ENCODE measurements around the gene CD38.
"Not testable (repeated sequence)": the region's sequence is repeated elsewhere in the genome, so short reads cannot be mapped to it uniquely, and the experiment has no call there.

CD38 gene

DNA sequence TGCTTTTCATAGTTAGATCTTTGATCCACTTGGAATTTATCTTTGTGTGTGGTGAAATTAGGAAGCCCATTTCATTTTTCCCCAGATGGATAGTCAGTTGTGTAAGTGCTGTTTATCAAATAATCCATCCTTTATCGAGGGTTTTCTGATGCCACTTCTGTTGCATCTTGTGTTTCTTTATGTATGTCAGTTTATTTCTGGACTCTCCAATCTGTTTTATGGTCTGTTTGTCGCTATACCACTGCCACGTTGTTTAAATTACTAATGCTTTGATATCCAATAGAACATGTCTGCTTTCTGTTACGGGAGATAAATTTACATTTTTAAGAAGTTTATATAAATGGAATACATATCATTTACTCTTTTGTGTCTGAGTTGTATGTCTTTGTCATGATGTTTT, 21.0 kb downstream of the CD38 start:
- H3K4me3 ChIP-seq (ENCODE audit: low read depth, low read length), result no peak overlapping the region
- DNase-seq, result no peak
- no peaks in the 10 kb centered on the region for H3K9me3 ChIP-seq
- no peaks in the 10 kb centered on the region for H3K4me1 ChIP-seq
- TF ChIP-seq, protein P1, sequence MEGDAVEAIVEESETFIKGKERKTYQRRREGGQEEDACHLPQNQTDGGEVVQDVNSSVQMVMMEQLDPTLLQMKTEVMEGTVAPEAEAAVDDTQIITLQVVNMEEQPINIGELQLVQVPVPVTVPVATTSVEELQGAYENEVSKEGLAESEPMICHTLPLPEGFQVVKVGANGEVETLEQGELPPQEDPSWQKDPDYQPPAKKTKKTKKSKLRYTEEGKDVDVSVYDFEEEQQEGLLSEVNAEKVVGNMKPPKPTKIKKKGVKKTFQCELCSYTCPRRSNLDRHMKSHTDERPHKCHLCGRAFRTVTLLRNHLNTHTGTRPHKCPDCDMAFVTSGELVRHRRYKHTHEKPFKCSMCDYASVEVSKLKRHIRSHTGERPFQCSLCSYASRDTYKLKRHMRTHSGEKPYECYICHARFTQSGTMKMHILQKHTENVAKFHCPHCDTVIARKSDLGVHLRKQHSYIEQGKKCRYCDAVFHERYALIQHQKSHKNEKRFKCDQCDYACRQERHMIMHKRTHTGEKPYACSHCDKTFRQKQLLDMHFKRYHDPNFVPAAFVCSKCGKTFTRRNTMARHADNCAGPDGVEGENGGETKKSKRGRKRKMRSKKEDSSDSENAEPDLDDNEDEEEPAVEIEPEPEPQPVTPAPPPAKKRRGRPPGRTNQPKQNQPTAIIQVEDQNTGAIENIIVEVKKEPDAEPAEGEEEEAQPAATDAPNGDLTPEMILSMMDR (IDR thresholded peaks at IDR 0.05; ENCODE audit: low read depth, low read length), result no peak
- H3K27me3 ChIP-seq, result peaks cover 13% of the 10 kb centered on the region
- H3K36me3 ChIP-seq, result no peaks in the 10 kb centered on the region

DNA sequence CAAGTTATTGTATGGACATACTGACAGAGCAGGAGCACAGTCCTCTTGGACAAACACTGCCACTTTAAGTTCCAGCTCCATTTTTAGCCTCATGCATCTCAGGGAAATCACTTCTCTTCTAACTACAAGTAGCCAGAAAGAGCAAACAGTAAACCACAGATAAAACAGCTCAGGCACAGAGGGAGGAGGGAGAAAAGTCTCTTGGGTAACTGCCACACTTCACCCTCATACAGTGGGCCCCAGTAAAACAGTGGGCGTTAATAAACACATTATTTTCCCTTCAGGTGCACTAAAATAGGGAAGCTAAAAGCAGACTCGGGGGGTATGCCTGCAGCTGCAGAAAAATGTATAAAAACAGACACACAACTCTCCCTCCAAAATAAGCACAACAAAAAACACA, 21.6 kb downstream of the CD38 start:
- no peaks in the 10 kb centered on the region for H3K9me3 ChIP-seq
- no peaks in the 10 kb centered on the region for H3K4me1 ChIP-seq
- no peak overlapping the region for H3K4me3 ChIP-seq (ENCODE audit: low read depth, low read length)
- TF ChIP-seq, protein P1 (IDR thresholded peaks at IDR 0.05; ENCODE audit: low read depth, low read length), result no peak
- DNase-seq, result no peak
- peaks cover 13% of the 10 kb centered on the region for H3K27me3 ChIP-seq
- H3K36me3 ChIP-seq, result no peaks in the 10 kb centered on the region

DNA sequence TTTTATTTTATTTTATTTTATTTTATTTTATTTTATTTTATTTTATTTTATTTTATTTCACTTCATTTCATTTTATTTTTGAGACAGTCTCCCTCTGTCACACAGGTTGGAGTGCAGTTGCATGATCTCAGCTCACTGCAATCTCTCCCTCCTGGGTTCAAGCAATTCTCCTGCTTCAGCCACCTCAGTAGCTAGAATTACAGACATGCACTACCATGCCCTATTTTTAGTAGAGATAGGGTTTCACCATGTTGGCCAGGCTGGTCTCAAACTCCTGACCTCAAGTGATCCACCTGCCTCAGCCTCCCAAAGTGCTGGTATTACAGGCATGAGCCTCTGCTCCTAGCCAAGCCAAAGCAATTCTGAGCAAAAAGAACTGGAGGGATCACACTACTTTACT, 24.4 kb downstream of the CD38 start:
- H3K4me1 ChIP-seq; H3K27me3 ChIP-seq; H3K4me3 ChIP-seq (ENCODE audit: low read depth, low read length); DNase-seq; H3K36me3 ChIP-seq; H3K9me3 ChIP-seq: not testable (repeated sequence)

DNA sequence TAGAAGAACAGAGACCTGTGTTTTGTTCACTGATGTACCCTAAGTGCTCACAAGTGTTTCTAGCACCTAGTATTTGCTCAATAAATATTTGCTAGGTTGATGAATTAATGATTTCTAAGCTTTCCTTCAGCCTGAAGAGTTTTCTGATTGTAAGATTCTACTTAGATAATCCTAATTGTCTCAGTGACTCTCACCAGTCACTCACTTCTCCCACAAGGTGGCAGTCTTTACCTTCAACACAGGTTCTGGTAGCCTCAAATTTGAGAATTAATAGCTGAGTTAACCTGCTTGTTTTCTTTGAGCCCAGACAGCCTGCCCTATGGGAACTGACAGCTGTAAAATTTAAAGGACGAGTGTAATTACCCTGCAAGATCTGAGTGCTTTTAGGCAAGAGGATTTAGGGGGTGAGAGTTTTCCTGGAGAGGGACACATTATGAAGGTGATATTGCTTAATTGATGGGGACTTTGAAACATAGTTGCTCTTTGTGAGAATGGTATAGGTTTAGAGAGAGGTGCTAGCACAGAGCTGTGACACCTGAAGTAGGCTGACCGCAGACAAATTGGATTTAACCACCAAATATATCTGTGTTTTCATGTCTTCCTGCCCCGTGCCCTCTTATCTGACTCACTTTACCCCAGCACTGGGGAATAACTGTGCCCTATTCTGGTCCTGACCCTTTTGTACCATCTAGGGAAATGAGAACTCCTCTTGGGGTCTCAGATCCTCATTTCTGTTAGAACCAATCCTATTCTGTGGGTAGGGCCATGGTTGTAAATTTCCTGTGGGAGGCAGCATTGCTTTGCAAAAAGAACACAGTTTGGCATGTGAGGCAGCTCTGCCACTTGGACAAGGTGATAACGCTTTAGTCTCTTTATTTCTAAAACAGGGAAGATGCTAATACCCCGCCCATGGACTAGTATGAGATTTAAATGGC, 27.7 kb downstream of the CD38 start:
- Histone ChIP-seq H3K9me3 (no peaks in the 10 kb centered on the region), H3K4me1 (no peaks in the 10 kb centered on the region), H3K4me3 (ENCODE audit: low read depth, low read length) (no peak overlapping the region), H3K36me3 (no peaks in the 10 kb centered on the region), H3K27me3 (no peaks in the 10 kb centered on the region; the same call in none of the 2 replicates)
- TF ChIP-seq, protein P1 (IDR thresholded peaks at IDR 0.05; ENCODE audit: low read depth, low read length), result peak; percentile 85
- peak; percentile 45 for DNase-seq

DNA sequence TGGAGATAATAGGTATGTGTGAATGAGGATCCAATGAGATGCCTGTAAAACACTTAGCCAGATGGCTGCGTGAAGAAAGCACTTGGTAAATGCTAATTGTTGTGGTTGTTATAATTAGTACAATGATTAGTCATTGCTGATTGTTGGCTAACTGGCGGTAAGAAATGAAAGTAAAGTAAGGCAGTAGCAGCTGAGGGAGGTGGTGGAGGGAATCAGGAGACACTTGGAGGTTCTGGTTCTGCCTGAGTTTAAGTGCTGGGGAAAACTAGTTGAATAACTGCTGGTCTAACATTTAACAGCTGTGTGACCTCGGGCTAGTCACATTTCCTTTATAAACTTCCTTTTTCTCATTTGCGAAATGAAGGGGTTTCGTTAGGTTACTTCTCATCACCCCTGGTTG, 30.9 kb downstream of the CD38 start:
- Histone ChIP-seq H3K4me1 (no peaks in the 10 kb centered on the region), H3K4me3 (ENCODE audit: low read depth, low read length) (no peak overlapping the region), H3K9me3 (no peaks in the 10 kb centered on the region), H3K36me3 (no peaks in the 10 kb centered on the region), H3K27me3 (no peaks in the 10 kb centered on the region; the same call in none of the 2 replicates)
- DNase-seq, result no peak
- TF ChIP-seq, protein P1 (IDR thresholded peaks at IDR 0.05; ENCODE audit: low read depth, low read length), result no peak

DNA sequence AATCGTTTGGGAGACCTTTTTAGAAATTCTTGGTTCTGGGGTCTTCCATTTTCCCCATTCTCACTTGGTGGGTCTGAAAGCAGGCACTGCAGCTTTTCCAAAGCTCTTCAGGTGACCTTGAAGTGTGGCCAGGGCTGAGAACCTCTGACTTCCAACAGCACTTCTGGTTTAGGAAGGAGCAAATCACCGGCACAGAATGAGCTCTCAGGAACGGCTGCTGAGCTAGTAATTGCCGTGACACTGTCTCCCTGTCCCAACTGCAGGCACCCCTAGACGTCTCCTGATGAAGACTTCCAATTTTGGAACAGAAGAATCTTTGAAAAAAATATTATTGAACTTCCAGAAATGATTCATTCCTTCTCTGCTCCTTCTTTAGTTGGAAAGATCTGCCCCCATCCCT, 31.3 kb downstream of the CD38 start:
- no peaks in the 10 kb centered on the region; the same call in none of the 2 replicates for H3K27me3 ChIP-seq
- H3K4me3 ChIP-seq (ENCODE audit: low read depth, low read length), result no peak overlapping the region
- H3K36me3 ChIP-seq, result no peaks in the 10 kb centered on the region
- no peak for DNase-seq
- no peaks in the 10 kb centered on the region for H3K9me3 ChIP-seq
- no peaks in the 10 kb centered on the region for H3K4me1 ChIP-seq
- TF ChIP-seq, protein P1 (IDR thresholded peaks at IDR 0.05; ENCODE audit: low read depth, low read length), result no peak

Measured in BE2C (cell line).